IMR-90 (cell line): Measurements from ENCODE around the gene AKR1C4.

Experiments used
- BHLHE40 ChIP-seq: fragments of 150-350 bp; IDR thresholded peaks from 2 replicates; pipeline ENCODE4 v1.6.1; 2016; ENCODE audit warnings: mild to moderate bottlenecking, low read depth, low read length
- CEBPB ChIP-seq: IDR thresholded peaks from 2 replicates; pipeline ENCODE4 v1.6.1; 2012; ENCODE audit warnings: low read depth, low read length, improper control_type of control experiment
- CHD1 ChIP-seq: IDR thresholded peaks from 2 replicates; pipeline ENCODE4 v1.6.1; 2012; ENCODE audit warnings: low read depth, low read length, improper control_type of control experiment
- FOS ChIP-seq: fragments of 150-350 bp; IDR thresholded peaks from 2 replicates; pipeline ENCODE4 v1.6.1; 2016; ENCODE audit warnings: low read depth, low read length
- MAZ ChIP-seq: IDR thresholded peaks from 2 replicates; pipeline ENCODE4 v1.6.1; 2012; ENCODE audit warnings: low read depth, mild to moderate bottlenecking, low read length, improper control_type of control experiment, moderate library complexity, borderline replicate concordance
- POLR2A ChIP-seq: IDR thresholded peaks from 2 replicates; pipeline ENCODE4 v1.6.1; 2012; ENCODE audit warnings: mild to moderate bottlenecking, low read depth, low read length
- RAD21 ChIP-seq: IDR thresholded peaks from 2 replicates; pipeline ENCODE4 v1.6.1; 2012; ENCODE audit warnings: low read length, improper control_type of control experiment
- RFX5 ChIP-seq: IDR thresholded peaks from 2 replicates; pipeline ENCODE4 v1.8.0; 2012; ENCODE audit warnings: low read depth, mild to moderate bottlenecking, low read length, moderate library complexity
- SMC3 ChIP-seq: fragments of 150-350 bp; IDR thresholded peaks from 2 replicates; pipeline ENCODE4 v1.6.1; 2016; ENCODE audit warnings: low read depth, mild to moderate bottlenecking, antibody characterized with exemption, low read length, moderate library complexity
- TF ChIP-seq, protein P1 (sequence below): conservative IDR thresholded peaks from 2 replicates; pipeline ENCODE4 v1.5.1; 2012; ENCODE audit warnings: mild to moderate bottlenecking, low read depth, low read length, improper control_type of control experiment
- TF ChIP-seq, protein P2 (sequence below): fragments of 150-350 bp; IDR thresholded peaks from 2 replicates; pipeline ENCODE4 v1.6.1; 2017; ENCODE audit warnings: mild to moderate bottlenecking, antibody characterized with exemption, low read length, low read depth

DNA sequence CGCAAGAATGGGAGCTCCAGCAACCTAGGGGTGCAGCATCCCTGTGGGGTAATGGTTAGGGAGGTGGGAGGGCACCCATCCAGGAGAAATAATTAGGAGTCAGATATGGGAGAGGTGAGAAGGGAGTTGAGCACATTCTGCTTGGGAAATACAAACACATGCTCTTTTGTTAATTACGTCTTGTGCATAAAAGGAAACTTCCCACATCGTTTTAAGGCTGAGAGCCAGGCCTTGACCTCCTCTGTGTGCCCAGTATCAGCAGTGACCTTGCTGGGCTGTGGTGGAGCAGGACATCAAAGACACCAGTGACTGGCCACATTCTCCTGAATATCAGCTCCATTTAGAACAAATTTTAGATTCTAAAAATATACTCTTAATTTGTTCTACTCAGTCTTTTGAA lies 22.6 kb downstream of the AKR1C4 start:
- TF ChIP-seq, protein P1, sequence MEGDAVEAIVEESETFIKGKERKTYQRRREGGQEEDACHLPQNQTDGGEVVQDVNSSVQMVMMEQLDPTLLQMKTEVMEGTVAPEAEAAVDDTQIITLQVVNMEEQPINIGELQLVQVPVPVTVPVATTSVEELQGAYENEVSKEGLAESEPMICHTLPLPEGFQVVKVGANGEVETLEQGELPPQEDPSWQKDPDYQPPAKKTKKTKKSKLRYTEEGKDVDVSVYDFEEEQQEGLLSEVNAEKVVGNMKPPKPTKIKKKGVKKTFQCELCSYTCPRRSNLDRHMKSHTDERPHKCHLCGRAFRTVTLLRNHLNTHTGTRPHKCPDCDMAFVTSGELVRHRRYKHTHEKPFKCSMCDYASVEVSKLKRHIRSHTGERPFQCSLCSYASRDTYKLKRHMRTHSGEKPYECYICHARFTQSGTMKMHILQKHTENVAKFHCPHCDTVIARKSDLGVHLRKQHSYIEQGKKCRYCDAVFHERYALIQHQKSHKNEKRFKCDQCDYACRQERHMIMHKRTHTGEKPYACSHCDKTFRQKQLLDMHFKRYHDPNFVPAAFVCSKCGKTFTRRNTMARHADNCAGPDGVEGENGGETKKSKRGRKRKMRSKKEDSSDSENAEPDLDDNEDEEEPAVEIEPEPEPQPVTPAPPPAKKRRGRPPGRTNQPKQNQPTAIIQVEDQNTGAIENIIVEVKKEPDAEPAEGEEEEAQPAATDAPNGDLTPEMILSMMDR = no peak
- TF ChIP-seq SMC3 (no peak), BHLHE40 (no peak), CHD1 (no peak), RAD21 (no peak), FOS (no peak), RFX5 (no peak), POLR2A (no peak), MAZ (no peak), CEBPB (no peak)
- TF ChIP-seq, protein P2, sequence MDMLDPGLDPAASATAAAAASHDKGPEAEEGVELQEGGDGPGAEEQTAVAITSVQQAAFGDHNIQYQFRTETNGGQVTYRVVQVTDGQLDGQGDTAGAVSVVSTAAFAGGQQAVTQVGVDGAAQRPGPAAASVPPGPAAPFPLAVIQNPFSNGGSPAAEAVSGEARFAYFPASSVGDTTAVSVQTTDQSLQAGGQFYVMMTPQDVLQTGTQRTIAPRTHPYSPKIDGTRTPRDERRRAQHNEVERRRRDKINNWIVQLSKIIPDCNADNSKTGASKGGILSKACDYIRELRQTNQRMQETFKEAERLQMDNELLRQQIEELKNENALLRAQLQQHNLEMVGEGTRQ = no peak
